HG03439 (cell line): ENCODE results near the gene PLEKHD1.

Experiments used
- ATAC-seq: cut with Tn5 transposase; IDR thresholded peaks from one replicate; pipeline ENCODE4 v1.9.1; 2021; ENCODE audit warnings: mild to moderate bottlenecking, moderate library complexity; ENCODE audit not compliant: unreplicated experiment

Gene PLEKHD1

GRCh38 chr14:69518289-69519101, 34.0 kb downstream of the PLEKHD1 start:
- ATAC-seq = no peak

- no peak for ATAC-seq
Measured at GRCh38 chr14:69519204-69520100, 34.9 kb downstream of the PLEKHD1 start.

GRCh38 chr14:69522026-69522425, 37.5 kb downstream of the PLEKHD1 start:
- no peak for ATAC-seq

GRCh38 chr14:69525896-69526295, 41.4 kb downstream of the PLEKHD1 start:
- no peak for ATAC-seq

GRCh38 chr14:69527635-69528034, 43.1 kb downstream of the PLEKHD1 start:
- ATAC-seq = no peak

- ATAC-seq = no peak
Measured at GRCh38 chr14:69528143-69528542, 43.6 kb downstream of the PLEKHD1 start.

- no peak for ATAC-seq
Measured at GRCh38 chr14:69528930-69529329, 44.4 kb downstream of the PLEKHD1 start.

GRCh38 chr14:69529563-69529962, 45.0 kb downstream of the PLEKHD1 start:
- no peak for ATAC-seq

- no peak for ATAC-seq
Measured at GRCh38 chr14:69530095-69530494, 45.6 kb downstream of the PLEKHD1 start.

- ATAC-seq = no peak
Measured at GRCh38 chr14:69531135-69531534, 46.6 kb downstream of the PLEKHD1 start.

- no peak for ATAC-seq
Measured at GRCh38 chr14:69532561-69533340, 48.2 kb downstream of the PLEKHD1 start.

GRCh38 chr14:69535230-69535848, 50.8 kb downstream of the PLEKHD1 start:
- ATAC-seq = no peak

GRCh38 chr14:69536971-69537370, 52.4 kb downstream of the PLEKHD1 start:
- ATAC-seq = no peak

GRCh38 chr14:69537900-69538299, 53.4 kb downstream of the PLEKHD1 start:
- no peak for ATAC-seq

- ATAC-seq = no peak
Measured at GRCh38 chr14:69538766-69539165, 54.2 kb downstream of the PLEKHD1 start.

- ATAC-seq = no peak
Measured at GRCh38 chr14:69539631-69540410, 55.3 kb downstream of the PLEKHD1 start.

- ATAC-seq = no peak
Measured at GRCh38 chr14:69540654-69541335, 56.3 kb downstream of the PLEKHD1 start.

- no peak for ATAC-seq
Measured at GRCh38 chr14:69542311-69542710, 57.8 kb downstream of the PLEKHD1 start.
